ENCODE results near the gene C1orf21. TPM values are rescaled to one million over a fixed set of nuclear protein-coding genes. Genes with fewer than 3 reads are reported as not detected.

Gene C1orf21
- polyA plus RNA-seq, 1 of the 3 experiments (the other 2 are of a cell fraction): 4.8 TPM

GRCh38 chr1:184426278-184426674 lies 39.4 kb downstream of the C1orf21 start:
- no peaks in the 10 kb centered on the region for H4K20me1 ChIP-seq (ENCODE audit: insufficient read depth)
- H3K27ac ChIP-seq (ENCODE audit: low read depth in 2 of 2, low read length in 1 of 2): no peak overlapping the region
- no peak overlapping the region for H3K9ac ChIP-seq
- ChIA-PET CTCF (interaction anchor here (1.0 to 1.9 kb wide), 2 partner anchors 8 to 38 kb away, joined by 6 to 7 read pairs; no protein-coding TSS in a partner anchor), POLR2A (no interaction called here)
- H3K9me2 ChIP-seq: no peaks in the 10 kb centered on the region
- no peaks in the 10 kb centered on the region; a peak in 2 of 4 replicates for H3K4me1 ChIP-seq (ENCODE audit: control insufficient read depth in 1 of 2, insufficient read depth in 2 of 2, low read depth in 1 of 2, low read length in 1 of 2)
- 91% methylated on average over 7 of the region's 7 CpGs for WGBS (ENCODE audit: low lambda C conversion rate)
- TF ChIP-seq MEF2A (IDR thresholded peaks at IDR 0.05; ENCODE audit: borderline replicate concordance, low read depth) (no peak), RXRA (IDR thresholded peaks at IDR 0.05; ENCODE audit: borderline replicate concordance, low read depth) (no peak), USF2 (IDR thresholded peaks at IDR 0.05; ENCODE audit: borderline replicate concordance, low read depth, low read length) (no peak), YY1 (IDR thresholded peaks at IDR 0.05; ENCODE audit: low read depth) (no peak), RAD21 (IDR thresholded peaks at IDR 0.05; ENCODE audit: low read length) (no peak), EP300 (IDR thresholded peaks at IDR 0.05; ENCODE audit: borderline replicate concordance in 1 of 2, low read depth in 1 of 2, low read length in 1 of 2) (no peak)
- H3F3A ChIP-seq (replicated peaks; ENCODE audit: insufficient read depth): no peaks in the 10 kb centered on the region
- H2AFZ ChIP-seq (ENCODE audit: low read depth): no peak overlapping the region
- no peaks in the 10 kb centered on the region for H3K36me3 ChIP-seq (replicated peaks in 1 of 2; ENCODE audit: control insufficient read depth in 1 of 2, insufficient read depth in 2 of 2, low read length in 1 of 2)
- no peak overlapping the region for H3K4me3 ChIP-seq (ENCODE audit: low read depth in 2 of 2, low read length in 1 of 2)
- H3K27me3 ChIP-seq (ENCODE audit: insufficient read depth): no peaks in the 10 kb centered on the region
- no peaks in the 10 kb centered on the region for H3K9me3 ChIP-seq
- no peak overlapping the region for H3K4me2 ChIP-seq
- DNase-seq: no peak
- peaks cover 2% of the 10 kb centered on the region; the same call in 1 of the 2 replicates for H3K79me2 ChIP-seq (ENCODE audit: insufficient read depth)

- 74% methylated on average over 2 of the region's 2 CpGs for WGBS (ENCODE audit: low lambda C conversion rate)
Measured at GRCh38 chr1:184427722-184428121, 40.9 kb downstream of the C1orf21 start.

More at GRCh38 chr1:184427722-184428121, 40.9 kb downstream of the C1orf21 start:
- H3K4me3 ChIP-seq (ENCODE audit: low read depth in 2 of 2, low read length in 1 of 2): no peak overlapping the region
- no peaks in the 10 kb centered on the region for H3K9me2 ChIP-seq
- no peak overlapping the region for H3K4me2 ChIP-seq
- H3K79me2 ChIP-seq (ENCODE audit: insufficient read depth): no peaks in the 10 kb centered on the region
- no peaks in the 10 kb centered on the region for H3K27me3 ChIP-seq (ENCODE audit: insufficient read depth)
- H3K4me1 ChIP-seq (ENCODE audit: control insufficient read depth in 1 of 2, insufficient read depth in 2 of 2, low read depth in 1 of 2, low read length in 1 of 2): no peaks in the 10 kb centered on the region; a peak in 2 of 4 replicates
- H2AFZ ChIP-seq (ENCODE audit: low read depth): no peak overlapping the region
- no peak overlapping the region for H3K27ac ChIP-seq (ENCODE audit: low read depth in 2 of 2, low read length in 1 of 2)
- TF ChIP-seq TAF1 (IDR thresholded peaks at IDR 0.05; ENCODE audit: borderline replicate concordance, low read depth, low read length) (no peak), NFIC (IDR thresholded peaks at IDR 0.05; ENCODE audit: borderline replicate concordance) (no peak), FOXM1 (IDR thresholded peaks at IDR 0.05; ENCODE audit: low read depth) (no peak), ELF1 (IDR thresholded peaks at IDR 0.05) (no peak), SMC3 (IDR thresholded peaks at IDR 0.05; ENCODE audit: low read depth, low read length) (no peak), IRF3 (IDR thresholded peaks at IDR 0.05; ENCODE audit: low read depth, low read length) (no peak), MEF2A (IDR thresholded peaks at IDR 0.05; ENCODE audit: borderline replicate concordance, low read depth) (no peak)
- H3K9me3 ChIP-seq: no peaks in the 10 kb centered on the region
- H4K20me1 ChIP-seq (ENCODE audit: insufficient read depth): no peaks in the 10 kb centered on the region
- no peak overlapping the region for H3K9ac ChIP-seq
- H3F3A ChIP-seq (replicated peaks; ENCODE audit: insufficient read depth): no peaks in the 10 kb centered on the region
- no peak for DNase-seq
- H3K36me3 ChIP-seq (replicated peaks in 1 of 2; ENCODE audit: control insufficient read depth in 1 of 2, insufficient read depth in 2 of 2, low read length in 1 of 2): no peaks in the 10 kb centered on the region
- POLR2A ChIA-PET: no interaction called here
- CTCF ChIA-PET: interaction anchor here (1.3 to 1.9 kb wide), 2 partner anchors 11 to 40 kb away, joined by 3 to 7 read pairs; no protein-coding TSS in a partner anchor

Measured in SK-N-SH (cell line).